Measurements from ENCODE around the gene TOMT.
"Not testable (repeated sequence)": the region's sequence is repeated elsewhere in the genome, so short reads cannot be mapped to it uniquely, and the experiment has no call there.

Gene TOMT

GRCh38 chr11:72129381-72129780 lies 23.7 kb downstream of the TOMT start:
- no peak for DNase-seq

GRCh38 chr11:72132646-72133045 lies 26.9 kb downstream of the TOMT start:
- no peak for DNase-seq

- DNase-seq = not testable (repeated sequence)
Observed at GRCh38 chr11:72135473-72135872, 29.7 kb downstream of the TOMT start, which contains the start of gene FOLR3. Gene FOLR3 (plus strand): TSS chr11:72135725. CDS start chr11:72135953, 228 bp downstream.

GRCh38 chr11:72135891-72136683 lies 30.4 kb downstream of the TOMT start:
- no peak for DNase-seq

GRCh38 chr11:72136684-72137262 lies 31.0 kb downstream of the TOMT start:
- no peak for DNase-seq

GRCh38 chr11:72138821-72139390 lies 33.2 kb downstream of the TOMT start:
- DNase-seq = no peak

GRCh38 chr11:72139500-72139899 lies 33.8 kb downstream of the TOMT start:
- DNase-seq = no peak

GRCh38 chr11:72140661-72141060 lies 34.9 kb downstream of the TOMT start:
- no peak for DNase-seq

GRCh38 chr11:72141066-72141465 lies 35.3 kb downstream of the TOMT start:
- peak; percentile 27 for DNase-seq

GRCh38 chr11:72142086-72142485 lies 36.4 kb downstream of the TOMT start:
- DNase-seq = not testable (repeated sequence)

- not testable (repeated sequence) for DNase-seq
Observed at GRCh38 chr11:72142543-72142942, 36.8 kb downstream of the TOMT start.

- no peak for DNase-seq
Observed at GRCh38 chr11:72144807-72145565, 39.3 kb downstream of the TOMT start.

GRCh38 chr11:72146625-72147024 lies 40.9 kb downstream of the TOMT start:
- no peak for DNase-seq

GRCh38 chr11:72150882-72151281 lies 45.2 kb downstream of the TOMT start:
- DNase-seq = no peak

GRCh38 chr11:72153874-72154273 lies 48.1 kb downstream of the TOMT start:
- not testable (repeated sequence) for DNase-seq

GRCh38 chr11:72154816-72155215 lies 49.1 kb downstream of the TOMT start:
- no peak for DNase-seq

- no peak for DNase-seq
Observed at GRCh38 chr11:72155751-72156150, 50.0 kb downstream of the TOMT start.

GRCh38 chr11:72157131-72157530 lies 51.4 kb downstream of the TOMT start:
- DNase-seq = no peak
